AG09319 (cell line): Measurements from ENCODE around the gene ANKRD30B.
"Not testable (repeated sequence)": the region's sequence is repeated elsewhere in the genome, so short reads cannot be mapped to it uniquely, and the experiment has no call there.

Experiments used
- DNase-seq: peaks from one replicate; pipeline ENCODE4 v3.0.0-alpha.2; 2010; ENCODE audit warnings: low read depth; ENCODE audit errors: extremely low read depth
- CTCF ChIP-seq: IDR thresholded peaks from 2 replicates; pipeline ENCODE4 v1.5.1; 2011; ENCODE audit warnings: low read depth, mild to moderate bottlenecking, inconsistent platforms, low read length, moderate library complexity

Gene ANKRD30B, protein sequence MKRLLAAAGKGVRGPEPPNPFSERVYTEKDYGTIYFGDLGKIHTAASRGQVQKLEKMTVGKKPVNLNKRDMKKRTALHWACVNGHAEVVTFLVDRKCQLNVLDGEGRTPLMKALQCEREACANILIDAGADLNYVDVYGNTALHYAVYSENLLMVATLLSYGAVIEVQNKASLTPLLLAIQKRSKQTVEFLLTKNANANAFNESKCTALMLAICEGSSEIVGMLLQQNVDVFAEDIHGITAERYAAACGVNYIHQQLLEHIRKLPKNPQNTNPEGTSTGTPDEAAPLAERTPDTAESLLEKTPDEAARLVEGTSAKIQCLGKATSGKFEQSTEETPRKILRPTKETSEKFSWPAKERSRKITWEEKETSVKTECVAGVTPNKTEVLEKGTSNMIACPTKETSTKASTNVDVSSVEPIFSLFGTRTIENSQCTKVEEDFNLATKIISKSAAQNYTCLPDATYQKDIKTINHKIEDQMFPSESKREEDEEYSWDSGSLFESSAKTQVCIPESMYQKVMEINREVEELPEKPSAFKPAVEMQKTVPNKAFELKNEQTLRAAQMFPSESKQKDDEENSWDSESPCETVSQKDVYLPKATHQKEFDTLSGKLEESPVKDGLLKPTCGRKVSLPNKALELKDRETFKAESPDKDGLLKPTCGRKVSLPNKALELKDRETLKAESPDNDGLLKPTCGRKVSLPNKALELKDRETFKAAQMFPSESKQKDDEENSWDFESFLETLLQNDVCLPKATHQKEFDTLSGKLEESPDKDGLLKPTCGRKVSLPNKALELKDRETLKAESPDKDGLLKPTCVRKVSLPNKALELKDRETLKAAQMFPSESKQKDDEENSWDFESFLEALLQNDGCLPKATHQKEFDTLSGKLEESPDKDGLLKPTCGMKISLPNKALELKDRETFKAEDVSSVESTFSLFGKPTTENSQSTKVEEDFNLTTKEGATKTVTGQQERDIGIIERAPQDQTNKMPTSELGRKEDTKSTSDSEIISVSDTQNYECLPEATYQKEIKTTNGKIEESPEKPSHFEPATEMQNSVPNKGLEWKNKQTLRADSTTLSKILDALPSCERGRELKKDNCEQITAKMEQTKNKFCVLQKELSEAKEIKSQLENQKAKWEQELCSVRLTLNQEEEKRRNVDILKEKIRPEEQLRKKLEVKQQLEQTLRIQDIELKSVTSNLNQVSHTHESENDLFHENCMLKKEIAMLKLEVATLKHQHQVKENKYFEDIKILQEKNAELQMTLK (N-terminal part only)

GRCh38 chr18:14747513-14748474 is at the start of gene ANKRD30B:
TSS of gene ANKRD30B (plus strand) at chr18:14748172. CDS start at chr18:14748420, 248 bp downstream.
- no peak for DNase-seq
- no peak for TF ChIP-seq CTCF

GRCh38 chr18:14701286-14702040 is 46.5 kb upstream of the ANKRD30B start:
- DNase-seq, result not testable (repeated sequence)

GRCh38 chr18:14709761-14710160 is 38.2 kb upstream of the ANKRD30B start:
- not testable (repeated sequence) for DNase-seq

DNA sequence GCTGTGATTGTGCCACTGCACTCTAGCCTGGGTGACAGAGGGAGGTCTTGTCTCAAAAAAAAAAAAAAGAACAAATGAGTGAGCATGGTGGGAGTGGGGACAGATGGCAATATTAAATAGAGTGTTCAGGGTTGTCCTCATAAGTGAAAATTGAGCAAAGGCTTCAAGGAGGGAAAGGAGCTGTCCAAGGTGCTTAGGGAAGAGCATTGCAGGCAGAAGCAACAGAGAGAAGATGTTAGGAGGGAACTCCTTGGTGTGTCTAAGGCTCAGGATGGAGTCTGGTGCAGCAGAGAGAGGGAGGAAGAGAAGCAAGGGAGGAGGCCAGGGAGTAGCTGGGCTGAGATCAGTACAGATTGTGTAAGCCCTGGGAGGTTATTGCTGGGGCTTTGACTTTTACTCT is 26.4 kb upstream of the ANKRD30B start:
- DNase-seq, result not testable (repeated sequence)

DNA sequence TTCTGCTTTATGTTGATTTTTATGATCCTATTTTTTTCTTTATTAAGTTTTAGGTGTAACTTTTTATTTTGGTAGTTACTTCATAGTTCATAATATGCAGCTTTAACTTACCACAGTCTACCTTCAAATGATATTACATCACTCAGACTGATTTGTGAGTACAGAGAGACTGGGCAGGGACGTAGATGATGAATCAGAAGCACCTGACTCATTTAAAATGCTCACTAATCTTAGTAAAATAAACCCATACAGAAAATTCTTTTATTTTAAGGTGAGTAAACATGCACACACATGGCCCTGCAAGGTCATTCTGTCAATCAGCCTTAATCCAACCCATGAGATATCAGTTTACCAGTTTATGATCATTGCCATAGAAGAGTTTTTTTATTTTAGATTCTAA is 8.9 kb upstream of the ANKRD30B start:
- DNase-seq, result not testable (repeated sequence)

- DNase-seq, result no peak
- TF ChIP-seq CTCF, result no peak
Measured at GRCh38 chr18:14746897-14747296, 1.1 kb upstream of the ANKRD30B start.

GRCh38 chr18:14748496-14748895 is 524 bp downstream of the ANKRD30B start:
- no peak for DNase-seq
- TF ChIP-seq CTCF, result no peak

- DNase-seq, result not testable (repeated sequence)
Measured at GRCh38 chr18:14763566-14763965, 15.6 kb downstream of the ANKRD30B start.

GRCh38 chr18:14767474-14767873 is 19.5 kb downstream of the ANKRD30B start:
- DNase-seq, result no peak
- TF ChIP-seq CTCF, result no peak
